GM12878 (cell line): Measurements from ENCODE around the gene LBX1. TPM values are rescaled to one million over a fixed set of nuclear protein-coding genes. Genes with fewer than 3 reads are reported as not detected.

Source experiments
- ATAC-seq: fragments of 200-7000 bp; cut with Tn5 transposase; 3 replicates; pipeline ENCODE4 v1.9.1; 2020; ENCODE audit warnings: mild to moderate bottlenecking, moderate library complexity
- BruUV-seq: library from RNA; stranded (reverse); fragments of 400-500 nt; replicated peaks from 2 replicates; lab custom pipeline; 2021; lab: Mats Ljungman, UMichigan
- CTCF ChIA-PET: fragments of 300-600 bp; sonication (Branson Sonifier 250); formaldehyde crosslinking; extraction: SDS; loops from one replicate; lab custom pipeline; 2021; ENCODE audit warnings: inconsistent platforms; lab: Yijun Ruan, JAX
- POLR2A ChIA-PET: fragments of 350-600 bp; formaldehyde crosslinking; extraction: SDS; loops from one replicate; lab custom pipeline; 2021; ENCODE audit warnings: inconsistent platforms; lab: Charles Lee
- RAD21 ChIA-PET: fragments of 300-600 bp; sonication (Branson Sonifier 250); formaldehyde crosslinking; loops from one replicate; lab custom pipeline; 2023; ENCODE audit warnings: antibody characterized with exemption; ENCODE audit not compliant: unreplicated experiment; lab: Charles Lee
- SMC1A ChIA-PET: fragments of 300-600 bp; sonication (Branson Sonifier 250); formaldehyde crosslinking; loops from one replicate; lab custom pipeline; 2023; ENCODE audit not compliant: unreplicated experiment, uncharacterized antibody; lab: Charles Lee
- DNase-seq: peaks from one replicate; pipeline ENCODE4 v3.0.0-alpha.2; 2011; ENCODE audit warnings: low read depth, low spot score
- FAIRE-seq: peaks from 3 replicates; lab custom pipeline; 2011; peaks lifted over from hg19 to GRCh38; lab: Jason Lieb, UNC
- H2AFZ ChIP-seq: 2 replicates; pipeline ENCODE4 v1.6.0; 2011; ENCODE audit warnings: low read depth, low read length, control low read depth; ENCODE audit not compliant: control insufficient read depth
- H3K27ac ChIP-seq: 2 replicates; pipeline ENCODE4 v1.5.1; 2011; ENCODE audit warnings: control low read depth; ENCODE audit not compliant: control insufficient read depth, insufficient read depth
- H3K27me3 ChIP-seq, 2 experiments: replicated peaks in 1 of 2; 2 replicates each; pipeline versions ENCODE4 v1.6.0 to v1.6.1; 2011; ENCODE audit warnings: low read length in 1 of 2; ENCODE audit not compliant: control insufficient read depth in 2 of 2, insufficient read depth in 2 of 2
- H3K36me3 ChIP-seq, 2 experiments: 2 replicates each; pipeline ENCODE4 v1.5.1; 2011; ENCODE audit warnings: low read length in 1 of 2; ENCODE audit not compliant: control insufficient read depth in 2 of 2, insufficient read depth in 2 of 2
- H3K4me1 ChIP-seq: 2 replicates; pipeline ENCODE4 v1.6.1; 2011; ENCODE audit warnings: mild to moderate bottlenecking, low read length, moderate library complexity, mixed read lengths; ENCODE audit not compliant: control insufficient read depth, insufficient read depth
- H3K4me2 ChIP-seq: 2 replicates; pipeline ENCODE4 v1.6.0; 2011; ENCODE audit warnings: control low read depth; ENCODE audit not compliant: control insufficient read depth, insufficient read depth
- H3K4me3 ChIP-seq: fragments of 200-600 bp; sonication (generic); 2 replicates; pipeline ENCODE4 v1.5.1; 2016
- H3K79me2 ChIP-seq: 2 replicates; pipeline ENCODE4 v1.6.0; 2011; ENCODE audit warnings: low read length; ENCODE audit not compliant: control insufficient read depth, insufficient read depth
- H3K9ac ChIP-seq: 2 replicates; pipeline ENCODE4 v1.8.0; 2011; ENCODE audit warnings: low read length, control low read depth, mixed read lengths; ENCODE audit not compliant: control insufficient read depth, insufficient read depth
- H3K9me3 ChIP-seq: replicated peaks from 3 replicates; pipeline ENCODE4 v1.5.1; 2011; ENCODE audit warnings: mild to moderate bottlenecking, low read length; ENCODE audit not compliant: control insufficient read depth, insufficient read depth
- H4K20me1 ChIP-seq: 2 replicates; pipeline ENCODE4 v1.6.0; 2011; ENCODE audit not compliant: control insufficient read depth, insufficient read depth
- CBX3 ChIP-seq: fragments of 200-600 bp; sonication (generic); IDR thresholded peaks from 2 replicates; pipeline ENCODE4 v1.6.1; 2016; ENCODE audit warnings: low read depth, borderline replicate concordance
- PBX3 ChIP-seq: IDR thresholded peaks from 2 replicates; pipeline ENCODE4 v1.6.1; 2011; ENCODE audit warnings: mild to moderate bottlenecking, low read depth, low read length, moderate library complexity; ENCODE audit not compliant: insufficient replicate concordance
- TBL1XR1 ChIP-seq: IDR thresholded peaks from 2 replicates; pipeline ENCODE4 v1.6.1; 2012; ENCODE audit warnings: low read depth, low read length, improper control_type of control experiment
- WGBS: methylation state at CpG from one replicate; pipeline ENCODE4 v1.1.6; 2016; ENCODE audit warnings: low lambda C conversion rate; ENCODE audit not compliant: insufficient replicate concordance, insufficient coverage; ENCODE audit errors: missing lambda C conversion rate; 5-methylcytosine and 5-hydroxymethylcytosine counted together
- in situ Hi-C: fragments of 300-500 bp; cut with MboI; formaldehyde crosslinking; loops from 9 replicates; pipeline ENCODE4 v1.14.3; 2018; ENCODE audit warnings: mixed read lengths
- intact Hi-C: fragments of 100-400 bp; cut with micrococcal nuclease; formaldehyde crosslinking; loops from one replicate; pipeline ENCODE4 v1.14.2; 2022; ENCODE audit not compliant: unreplicated experiment
- polyA plus RNA-seq, 11 experiments: library from polyadenylated mRNA; depleted of rRNA in 4 of 11; unstranded in 6 of 11; stranded (reverse) in 5 of 11; fragments of >200 nt; fragmentation: Nextera tagmentation in 4 of 11; fragmentation: Illumina TruSeq in 1 of 11; extraction: Ambion mirVana in 4 of 11; extraction: Trizol in 1 of 11; gene quantifications; 1 replicate in 1 of 11; 2 replicates in 10 of 11; pipeline versions ENCODE4 v1.2.1 to v1.2.3, GENCODE V29; 2011 to 2016; ENCODE audit warnings: inconsistent platforms in 2 of 11, missing spikeins in 2 of 11, low read depth in 1 of 11
- total RNA-seq, 4 experiments: library from RNA; depleted of rRNA in 3 of 4; stranded (reverse); fragments of >200 nt in 3 of 4; fragmentation: Illumina TruSeq in 1 of 4; extraction: Trizol in 1 of 4; gene quantifications; 2 replicates each; pipeline versions ENCODE4 v1.2.1 to v1.2.3, GENCODE V29; 2013 to 2021

Gene LBX1
- total and polyA plus RNA-seq, 10 of the 15 experiments (the other 5 are each of a cell fraction or from before 2014, with no cell fraction given), result not detected

DNA sequence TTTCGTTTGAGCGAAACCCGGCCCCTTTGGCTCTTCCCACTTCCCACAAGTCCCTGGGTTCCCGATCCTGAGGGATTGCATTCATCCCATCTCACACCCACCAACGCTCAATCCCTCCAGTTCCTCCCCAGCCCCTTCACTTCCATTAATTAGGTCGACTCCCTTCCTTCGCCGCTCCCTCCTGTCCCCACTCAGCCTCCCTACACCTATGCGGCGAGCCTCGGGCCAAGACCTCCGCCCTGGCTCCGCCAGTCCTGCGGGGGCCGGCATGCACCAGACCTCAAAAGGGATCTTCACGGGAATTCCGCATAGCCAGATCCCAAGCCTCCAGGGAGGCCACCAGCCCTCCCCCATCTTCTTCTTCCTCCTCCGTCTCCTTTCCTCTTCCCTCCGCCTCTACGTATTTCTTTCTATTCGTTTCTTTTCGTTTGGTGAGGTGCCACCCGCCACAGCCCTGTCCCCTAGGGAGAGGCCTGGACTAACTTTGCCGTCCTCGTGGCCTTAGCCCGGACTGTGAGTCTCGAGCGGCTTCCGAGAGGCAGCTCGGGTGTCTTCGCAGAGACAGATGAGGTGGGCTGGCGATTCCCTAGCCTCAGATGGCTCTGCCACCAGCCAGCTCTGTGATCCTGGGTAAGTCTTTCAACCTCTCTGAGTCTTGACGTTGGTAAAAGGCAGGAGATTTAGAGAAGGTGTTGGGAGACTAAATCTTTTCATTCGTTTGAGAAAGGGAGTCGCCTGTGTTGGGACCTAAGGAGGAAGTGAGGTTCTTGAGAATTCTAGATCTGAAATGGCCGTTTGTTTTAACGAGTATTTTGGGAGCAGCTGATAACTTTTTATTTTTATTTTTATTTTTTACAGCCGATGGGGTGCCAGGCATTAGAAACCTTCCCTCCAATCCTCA is 8.1 kb upstream of the LBX1 start:
- in situ Hi-C loops, result no loop called here
- no peak overlapping the region for H3K9ac ChIP-seq
- 26% methylated on average over 38 of the region's 38 CpGs for WGBS
- no peak for TF ChIP-seq PBX3
- no peak for TF ChIP-seq TBL1XR1
- TF ChIP-seq CBX3, result no peak
- TF ChIP-seq, all 136 proteins: peak for 0
- BruUV-seq, result no TSS peak
- RAD21 ChIA-PET, result no interaction called here
- POLR2A ChIA-PET, result no interaction called here
- no peak overlapping the region for H2AFZ ChIP-seq
- H3K79me2 ChIP-seq, result no peaks in the 10 kb centered on the region
- no peak overlapping the region for H3K4me2 ChIP-seq
- DNase-seq (no peak), ATAC-seq (no peak), FAIRE-seq (no peak)
- no peaks in the 10 kb centered on the region for H3K4me1 ChIP-seq
- H3K36me3 ChIP-seq, result no peaks in the 10 kb centered on the region
- CTCF ChIA-PET, result interaction anchor here (2.1 kb wide), 1 partner anchor 12 kb away, joined by 5 read pairs; no protein-coding TSS in a partner anchor
- intact Hi-C loops, result no loop called here
- H3K27me3 ChIP-seq, result peaks cover 32 to 37% of the 10 kb centered on the region in 2 experiments
- SMC1A ChIA-PET, result no interaction called here
- no peaks in the 10 kb centered on the region for H4K20me1 ChIP-seq
- no peak overlapping the region for H3K27ac ChIP-seq
- no peak overlapping the region for H3K4me3 ChIP-seq
- H3K9me3 ChIP-seq, result no peaks in the 10 kb centered on the region
